Thyroid gland (tissue), 4 donors: ENCODE results near the gene TASP1. TPM values are rescaled to one million over a fixed set of nuclear protein-coding genes. Genes with fewer than 3 reads are reported as not detected.

Source experiments
- DNase-seq, 2 donors: peaks; one replicate each; pipeline ENCODE4 v3.0.0-alpha.2; 2019
- H3K27ac ChIP-seq, 3 donors: fragments of 200-600 bp; sonication (generic); 1 replicate in 2 of 3; 2 replicates in 1 of 3; pipeline ENCODE4 v1.5.1; 2016 to 2019; ENCODE audit warnings: mild to moderate bottlenecking in 1 of 3, moderate library complexity in 1 of 3
- H3K27me3 ChIP-seq: fragments of 200-600 bp; sonication (generic); one replicate; pipeline ENCODE4 v1.5.1; 2019
- H3K36me3 ChIP-seq, 2 donors: fragments of 200-600 bp; sonication (generic); one replicate each; pipeline ENCODE4 v1.5.1; 2016 to 2019
- H3K4me1 ChIP-seq, 2 donors: fragments of 200-600 bp; sonication (generic); one replicate each; pipeline ENCODE4 v1.5.1; 2017 to 2019
- H3K4me3 ChIP-seq, 3 donors: fragments of 200-600 bp; sonication (generic); replicated peaks in 1 of 3; 1 replicate in 2 of 3; 2 replicates in 1 of 3; pipeline ENCODE4 v1.5.1; 2016; ENCODE audit warnings: mild to moderate bottlenecking in 1 of 3
- H3K9me3 ChIP-seq: fragments of 200-600 bp; sonication (generic); one replicate; pipeline ENCODE4 v1.5.1; 2017
- CTCF ChIP-seq, 6 experiments: fragments of 200-600 bp in 3 of 6; fragments of 450-650 bp in 3 of 6; sonication (generic) in 3 of 6; IDR thresholded peaks; one replicate each; pipeline ENCODE4 v1.5.1; 2016 to 2019; ENCODE audit warnings: antibody characterized with exemption in 6 of 6, mild to moderate bottlenecking in 2 of 6, inconsistent platforms in 1 of 6, moderate library complexity in 1 of 6
- POLR2A ChIP-seq, 2 donors: fragments of 450-650 bp; IDR thresholded peaks; one replicate each; pipeline ENCODE4 v1.6.1; 2017; ENCODE audit warnings: antibody characterized with exemption in 2 of 2, mild to moderate bottlenecking in 2 of 2, moderate library complexity in 1 of 2
- WGBS, 2 donors: methylation state at CpG; one replicate each; pipeline ENCODE4 v1.1.5; 2017; 5-methylcytosine and 5-hydroxymethylcytosine counted together
- intact Hi-C: fragments of 100-400 bp; cut with DNase I; formaldehyde crosslinking; loops from one replicate; pipeline ENCODE4 v1.15.1; 2023
- total RNA-seq, 4 donors: library from RNA; depleted of rRNA; stranded (reverse); fragments of >200 nt; gene quantifications; one replicate each; pipeline ENCODE4 v1.2.3, GENCODE V29; 2016

TASP1 gene
- total RNA-seq, 4 donors from 2014 or later = 16.4 to 31.2 (median 23.9) TPM

- Histone ChIP-seq H3K9me3 (no peaks in the 10 kb centered on the region), H3K27ac (no peak overlapping the region), H3K4me3 (no peak overlapping the region), H3K4me1 (no peaks in the 10 kb centered on the region), H3K36me3 (no peaks in the 10 kb centered on the region), H3K27me3 (no peaks in the 10 kb centered on the region)
- intact Hi-C loops = no loop called here
- TF ChIP-seq POLR2A (IDR thresholded peaks at IDR 0.05) = no peak
- no peak for TF ChIP-seq CTCF (IDR thresholded peaks at IDR 0.05)
- DNase-seq = no peak
- 90 to 96% methylated on average over 2 of the region's 2 CpGs for WGBS, 2 donors
Measured at GRCh38 chr20:13571662-13572061, 67.1 kb downstream of the TASP1 start.

- Histone ChIP-seq H3K27ac (no peak overlapping the region), H3K4me1 (no peaks in the 10 kb centered on the region), H3K4me3 (no peak overlapping the region), H3K9me3 (no peaks in the 10 kb centered on the region), H3K36me3 (no peaks in the 10 kb centered on the region), H3K27me3 (no peaks in the 10 kb centered on the region)
- DNase-seq = no peak
- TF ChIP-seq CTCF (IDR thresholded peaks at IDR 0.05) (no peak), POLR2A (IDR thresholded peaks at IDR 0.05) (no peak)
- 78 to 79% methylated on average over 3 of the region's 3 CpGs for WGBS, 2 donors
- intact Hi-C loops = no loop called here
Measured at GRCh38 chr20:13567663-13568062, 71.1 kb downstream of the TASP1 start.

- H3K36me3 ChIP-seq = no peaks in the 10 kb centered on the region
- H3K27me3 ChIP-seq = no peaks in the 10 kb centered on the region
- 93 to 97% methylated on average over 1 of the region's 1 CpG for WGBS, 2 donors
- intact Hi-C loops = no loop called here
- no peak for DNase-seq
- H3K4me1 ChIP-seq = no peaks in the 10 kb centered on the region
- H3K27ac ChIP-seq = no peak overlapping the region
- H3K4me3 ChIP-seq = no peak overlapping the region
- H3K9me3 ChIP-seq = no peaks in the 10 kb centered on the region
- TF ChIP-seq POLR2A (IDR thresholded peaks at IDR 0.05) (no peak), CTCF (IDR thresholded peaks at IDR 0.05) (no peak)
Measured at GRCh38 chr20:13563854-13564253, 74.9 kb downstream of the TASP1 start.

- no peaks in the 10 kb centered on the region for H3K36me3 ChIP-seq
- H3K4me3 ChIP-seq = no peak overlapping the region
- 100% methylated on average over 1 of the region's 1 CpG for WGBS, 2 donors
- H3K27me3 ChIP-seq = no peaks in the 10 kb centered on the region
- no peaks in the 10 kb centered on the region for H3K4me1 ChIP-seq
- no peak overlapping the region for H3K27ac ChIP-seq
- DNase-seq = no peak
- no peak for TF ChIP-seq POLR2A (IDR thresholded peaks at IDR 0.05)
- intact Hi-C loops = no loop called here
- H3K9me3 ChIP-seq = no peaks in the 10 kb centered on the region
Measured at GRCh38 chr20:13554706-13555105, 84.0 kb downstream of the TASP1 start.

GRCh38 chr20:13554076-13554475, 84.7 kb downstream of the TASP1 start:
- no peak for DNase-seq
- WGBS, 2 donors = 95 to 96% methylated on average over 3 of the region's 3 CpGs
- no peaks in the 10 kb centered on the region for H3K9me3 ChIP-seq
- TF ChIP-seq CTCF (IDR thresholded peaks at IDR 0.05) (no peak), POLR2A (IDR thresholded peaks at IDR 0.05) (no peak)
- H3K27me3 ChIP-seq = no peaks in the 10 kb centered on the region
- H3K4me1 ChIP-seq = no peaks in the 10 kb centered on the region
- intact Hi-C loops = no loop called here
- no peaks in the 10 kb centered on the region for H3K36me3 ChIP-seq
- H3K27ac ChIP-seq = no peak overlapping the region
- H3K4me3 ChIP-seq = no peak overlapping the region

- H3K4me3 ChIP-seq = no peak overlapping the region
- TF ChIP-seq CTCF (IDR thresholded peaks at IDR 0.05) (no peak), POLR2A (IDR thresholded peaks at IDR 0.05) (no peak)
- no peaks in the 10 kb centered on the region for H3K27me3 ChIP-seq
- no peak overlapping the region for H3K27ac ChIP-seq
- no peaks in the 10 kb centered on the region for H3K4me1 ChIP-seq
- no peak for DNase-seq
- 83 to 89% methylated on average over 5 of the region's 5 CpGs for WGBS, 2 donors
- H3K9me3 ChIP-seq = no peaks in the 10 kb centered on the region
- H3K36me3 ChIP-seq = no peaks in the 10 kb centered on the region
- intact Hi-C loops = no loop called here
Measured at GRCh38 chr20:13552061-13552460, 86.7 kb downstream of the TASP1 start.
